ENCODE data around the gene TMEM89.

The TMEM89 gene

DNA sequence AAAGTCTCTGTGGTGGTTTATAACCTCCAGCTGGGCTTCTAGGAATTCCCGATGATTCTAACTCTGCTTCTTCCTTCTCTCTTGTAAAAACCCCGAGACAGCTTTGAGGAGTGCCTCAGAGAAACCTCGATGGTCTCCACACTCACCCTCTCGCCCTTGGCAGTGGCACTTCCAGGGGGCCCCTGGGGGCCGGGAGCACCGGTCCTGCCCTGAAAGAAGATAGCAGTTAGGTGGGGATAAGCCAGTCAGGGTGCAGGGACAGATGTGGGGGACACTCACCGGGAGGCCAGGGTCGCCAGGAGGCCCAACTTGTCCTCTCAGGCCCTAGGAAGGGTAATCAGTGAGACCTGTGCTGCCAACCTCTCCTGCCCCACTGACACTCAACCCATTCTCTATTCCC is 36.2 kb downstream of the TMEM89 start:
- no peak for DNase-seq

DNA sequence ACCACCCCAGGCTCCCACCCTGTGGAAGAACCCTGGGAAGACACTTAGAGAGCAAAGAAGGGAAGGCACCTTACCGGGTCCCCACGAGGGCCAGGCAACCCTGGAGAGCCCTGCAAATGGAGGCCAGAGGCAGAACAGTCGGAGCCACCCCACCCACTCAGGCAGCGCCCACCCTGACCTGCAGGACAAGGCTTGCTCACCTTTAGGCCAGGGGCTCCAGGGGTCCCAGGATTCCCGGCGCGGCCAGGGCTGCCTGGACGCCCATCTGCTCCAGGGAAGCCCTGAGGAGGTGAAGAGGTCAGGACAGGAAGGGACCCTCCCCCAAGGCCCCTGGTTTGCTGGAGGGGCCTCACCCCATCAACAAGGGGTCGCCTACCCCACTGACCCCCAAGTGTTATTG is 36.7 kb downstream of the TMEM89 start:
- no peak for DNase-seq

GRCh38 chr3:48581621-48582481 is 39.7 kb downstream of the TMEM89 start:
- DNase-seq: no peak

DNA sequence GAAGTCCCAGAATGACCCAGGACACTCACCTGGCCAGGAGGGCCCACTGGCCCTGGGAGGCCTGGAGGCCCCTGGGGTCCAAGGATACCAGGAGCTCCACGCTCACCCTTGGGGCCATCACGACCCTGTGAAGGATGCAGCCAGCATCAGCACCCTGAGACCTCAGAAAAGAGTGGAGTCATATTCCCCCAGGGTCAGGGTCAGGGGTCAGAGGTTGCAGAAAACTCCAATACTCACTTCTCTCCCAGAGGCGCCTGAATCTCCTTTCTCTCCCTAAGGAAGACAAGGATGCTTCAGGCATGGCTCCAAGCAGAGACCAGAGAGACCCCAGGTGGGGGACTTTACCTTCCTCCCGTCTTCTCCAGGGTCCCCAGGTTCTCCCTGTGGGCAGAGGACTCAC is 44.9 kb downstream of the TMEM89 start:
- DNase-seq: no peak

- no peak for DNase-seq
Measured at GRCh38 chr3:48575366-48575765, 46.2 kb downstream of the TMEM89 start.

GRCh38 chr3:48573973-48574585 is 47.5 kb downstream of the TMEM89 start:
- no peak for DNase-seq

DNA sequence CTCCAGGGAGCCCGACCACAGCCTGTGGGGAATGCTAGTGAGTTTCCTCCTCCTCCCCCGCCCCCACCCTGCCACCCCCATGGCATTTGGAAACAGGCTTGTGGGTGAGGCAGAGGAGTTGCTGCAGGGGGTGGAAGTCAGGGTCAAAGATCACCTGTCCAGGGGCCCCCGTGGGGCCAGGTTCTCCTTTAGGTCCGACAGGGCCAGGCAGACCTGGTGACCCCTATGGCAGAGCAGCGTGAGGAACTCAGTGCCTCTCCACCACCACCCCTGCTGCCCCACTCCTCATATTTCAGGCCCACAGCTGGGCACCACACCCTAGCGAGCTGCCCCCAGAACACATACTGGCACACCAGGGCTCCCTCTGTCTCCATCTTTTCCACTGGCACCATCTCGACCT is 49.1 kb downstream of the TMEM89 start:
- no peak for DNase-seq

- DNase-seq: no peak
Measured at GRCh38 chr3:48571938-48572337, 49.6 kb downstream of the TMEM89 start.
